ENCODE data around the gene DGCR8. TPM values are rescaled to one million over a fixed set of nuclear protein-coding genes. Genes with fewer than 3 reads are reported as not detected.

The DGCR8 gene
- total RNA-seq, 1 experiment from 2014 or later = 23.0 TPM

DNA sequence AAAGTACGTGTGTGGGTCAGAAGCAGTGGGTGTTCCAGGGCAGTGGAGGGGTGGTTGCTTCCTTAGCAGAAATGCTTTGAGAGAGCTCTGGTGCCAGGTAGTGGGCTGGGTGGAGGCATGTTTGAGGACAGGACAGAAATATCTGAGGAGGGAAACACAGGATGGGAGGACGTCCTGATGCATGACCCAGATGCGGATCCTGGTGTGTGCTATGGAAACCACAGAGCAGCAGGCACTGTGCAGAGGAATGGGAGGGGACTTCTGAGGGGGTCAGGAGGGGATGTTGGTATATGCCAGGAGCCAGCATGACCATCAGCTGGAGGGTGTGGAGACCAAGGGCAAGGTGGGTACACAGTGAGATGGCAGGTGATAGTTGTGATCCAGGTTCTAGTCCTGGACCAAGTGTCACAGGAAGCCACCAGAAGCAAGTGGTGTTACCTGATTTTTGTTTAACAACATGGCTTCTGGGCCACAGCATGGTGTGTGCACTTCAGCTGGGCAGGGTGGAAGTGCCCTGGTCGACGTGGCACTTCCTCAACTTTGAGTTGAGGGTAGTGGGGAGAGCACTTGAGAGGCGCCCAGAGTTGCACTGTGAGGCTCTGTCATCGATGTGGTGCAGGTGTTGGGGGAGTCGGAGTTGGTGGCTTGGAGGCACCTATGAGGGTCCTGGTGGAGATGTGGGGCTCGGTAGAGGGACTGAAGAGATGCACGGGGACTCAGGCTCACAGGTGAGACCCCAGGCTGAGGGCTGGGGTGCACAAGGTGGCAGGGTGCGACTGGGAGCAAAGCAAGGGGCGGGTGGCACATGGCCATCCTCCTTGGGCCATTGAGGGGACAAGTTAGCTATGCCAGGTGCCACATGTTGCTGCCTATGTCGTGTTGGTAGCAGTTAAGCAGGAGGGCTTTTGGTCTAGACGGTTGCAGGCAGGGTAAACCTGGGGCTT lies 7.5 kb downstream of the DGCR8 start:
- Histone ChIP-seq H3K27me3 (ENCODE audit: control insufficient read depth, insufficient read depth, low read length) (no peaks in the 10 kb centered on the region), H3K36me3 (replicated peaks; ENCODE audit: control insufficient read depth, insufficient read depth, low read length) (peaks cover 64% of the 10 kb centered on the region), H3K4me3 (ENCODE audit: insufficient read depth, low read depth, low read length) (no peak overlapping the region)
- no peak for DNase-seq

DNA sequence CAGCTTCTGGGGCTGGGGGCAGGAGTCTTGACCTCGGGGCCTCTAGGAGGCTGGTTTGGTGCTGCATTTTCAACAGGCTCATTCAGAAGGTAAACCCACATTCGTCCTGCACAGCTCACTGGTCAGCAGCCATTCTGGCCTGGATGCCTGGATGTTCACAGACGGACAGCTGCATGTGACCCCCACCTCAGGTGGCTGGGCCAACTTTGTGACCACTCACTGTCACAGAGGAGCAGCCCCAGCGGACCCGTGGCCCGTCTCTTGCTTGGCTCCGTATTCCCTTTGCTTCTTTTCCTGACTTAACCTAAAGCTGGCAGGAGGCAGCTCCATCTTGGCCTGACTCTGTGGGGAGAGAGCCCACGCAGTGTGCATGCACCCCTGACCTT lies 8.2 kb downstream of the DGCR8 start:
- Histone ChIP-seq H3K4me3 (ENCODE audit: insufficient read depth, low read depth, low read length) (no peak overlapping the region), H3K36me3 (replicated peaks; ENCODE audit: control insufficient read depth, insufficient read depth, low read length) (peaks cover 66% of the 10 kb centered on the region), H3K27me3 (ENCODE audit: control insufficient read depth, insufficient read depth, low read length) (no peaks in the 10 kb centered on the region)
- no peak for DNase-seq

DNA sequence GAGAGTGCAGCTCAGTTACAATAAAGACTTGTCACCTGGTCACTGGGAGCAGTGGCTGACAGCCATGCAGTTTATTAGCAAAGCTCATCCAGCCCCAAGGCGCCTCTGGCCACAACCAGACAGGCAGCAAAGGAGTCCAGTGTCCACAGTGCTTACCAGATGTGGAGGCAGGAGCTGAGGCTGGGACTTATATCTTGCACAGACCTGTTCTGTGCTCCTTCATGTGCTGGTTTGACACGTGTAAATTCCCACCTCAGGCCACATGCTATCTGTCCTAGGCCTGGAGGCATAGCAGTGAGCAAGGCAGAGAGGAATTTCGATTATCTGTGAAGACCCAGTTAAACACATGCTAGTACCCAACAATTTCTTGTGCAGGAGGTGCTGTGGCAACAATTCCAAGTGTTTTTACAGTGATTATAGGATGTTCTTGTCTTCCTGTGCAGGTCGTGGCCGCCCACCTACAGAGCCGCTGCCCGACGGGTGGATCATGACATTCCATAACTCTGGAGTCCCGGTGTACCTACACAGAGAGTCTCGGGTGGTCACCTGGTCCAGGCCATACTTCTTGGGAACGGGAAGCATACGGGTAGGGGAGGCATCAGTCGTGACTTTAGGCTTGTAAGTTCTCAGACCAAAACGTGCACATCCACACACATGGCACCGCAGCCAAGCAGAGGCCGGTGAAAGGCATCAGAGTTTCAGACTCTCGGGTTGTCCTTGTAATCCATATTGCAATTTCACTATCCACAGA lies 9.4 kb downstream of the DGCR8 start:
- Histone ChIP-seq H3K27me3 (ENCODE audit: control insufficient read depth, insufficient read depth, low read length) (no peaks in the 10 kb centered on the region), H3K36me3 (replicated peaks; ENCODE audit: control insufficient read depth, insufficient read depth, low read length) (peaks cover 78% of the 10 kb centered on the region), H3K4me3 (ENCODE audit: insufficient read depth, low read depth, low read length) (no peak overlapping the region)
- DNase-seq = no peak

DNA sequence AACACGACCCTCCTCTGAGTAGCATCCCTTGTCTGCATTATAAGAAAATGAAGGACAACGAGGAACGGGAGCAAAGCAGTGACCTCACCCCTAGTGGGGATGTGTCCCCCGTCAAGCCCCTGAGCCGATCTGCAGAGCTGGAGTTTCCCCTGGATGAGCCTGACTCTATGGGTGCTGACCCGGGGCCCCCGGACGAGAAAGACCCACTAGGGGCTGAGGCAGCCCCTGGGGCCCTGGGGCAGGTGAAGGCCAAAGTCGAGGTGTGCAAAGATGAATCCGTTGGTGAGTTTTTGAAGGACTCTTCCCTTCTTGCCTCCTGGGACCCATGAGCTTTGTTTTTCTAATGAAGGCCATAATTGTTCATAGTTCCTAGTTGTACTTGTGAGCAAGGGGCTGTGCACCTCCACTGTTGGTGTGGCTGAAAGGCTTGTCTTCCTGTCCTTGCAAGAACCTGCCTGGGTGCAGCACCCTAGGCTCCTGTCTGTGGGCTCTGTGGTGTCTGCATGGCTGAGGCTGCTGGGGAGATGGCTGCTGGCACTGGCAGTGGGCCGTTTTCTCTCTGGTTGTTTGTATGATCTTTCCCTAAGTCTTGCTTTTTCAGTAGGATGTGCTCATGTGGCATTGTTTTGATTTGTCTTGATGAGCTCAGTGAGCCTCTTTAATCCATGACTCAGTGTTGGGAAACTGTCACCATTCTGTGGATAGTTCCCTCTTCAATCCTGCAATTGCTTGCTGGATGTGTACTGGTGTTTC lies 10.1 kb downstream of the DGCR8 start:
- Histone ChIP-seq H3K36me3 (replicated peaks; ENCODE audit: control insufficient read depth, insufficient read depth, low read length) (peaks cover 84% of the 10 kb centered on the region), H3K27me3 (ENCODE audit: control insufficient read depth, insufficient read depth, low read length) (no peaks in the 10 kb centered on the region), H3K4me3 (ENCODE audit: insufficient read depth, low read depth, low read length) (no peak overlapping the region)
- DNase-seq = no peak

DNA sequence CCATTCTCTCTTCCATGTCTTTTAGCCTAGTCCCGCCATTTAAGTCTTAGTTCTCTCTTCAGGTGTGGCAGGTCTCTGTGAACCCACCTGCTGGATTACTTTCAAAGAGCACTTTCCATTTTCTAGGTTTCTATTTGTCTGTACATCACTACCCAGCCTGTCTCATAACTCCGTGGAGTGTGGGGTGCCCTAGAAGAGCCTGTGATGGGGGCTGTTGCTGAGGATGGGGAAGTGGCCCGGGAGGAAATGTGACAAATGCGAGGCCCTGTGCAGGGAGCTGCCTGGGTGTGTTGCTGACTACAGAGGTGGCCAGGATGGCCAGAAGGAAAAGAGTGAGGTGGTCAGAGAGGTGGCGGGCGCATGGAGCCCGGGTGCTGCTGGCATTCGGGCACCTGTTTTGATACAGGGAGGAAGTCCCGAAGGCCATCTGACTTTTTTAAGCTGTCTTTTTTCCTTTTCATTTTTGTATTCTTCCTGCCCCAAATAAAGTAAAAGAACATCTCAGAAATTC lies 10.7 kb downstream of the DGCR8 start:
- Histone ChIP-seq H3K4me3 (ENCODE audit: insufficient read depth, low read depth, low read length) (no peak overlapping the region), H3K27me3 (ENCODE audit: control insufficient read depth, insufficient read depth, low read length) (no peaks in the 10 kb centered on the region), H3K36me3 (replicated peaks; ENCODE audit: control insufficient read depth, insufficient read depth, low read length) (peaks cover 86% of the 10 kb centered on the region)
- no peak for DNase-seq

DNA sequence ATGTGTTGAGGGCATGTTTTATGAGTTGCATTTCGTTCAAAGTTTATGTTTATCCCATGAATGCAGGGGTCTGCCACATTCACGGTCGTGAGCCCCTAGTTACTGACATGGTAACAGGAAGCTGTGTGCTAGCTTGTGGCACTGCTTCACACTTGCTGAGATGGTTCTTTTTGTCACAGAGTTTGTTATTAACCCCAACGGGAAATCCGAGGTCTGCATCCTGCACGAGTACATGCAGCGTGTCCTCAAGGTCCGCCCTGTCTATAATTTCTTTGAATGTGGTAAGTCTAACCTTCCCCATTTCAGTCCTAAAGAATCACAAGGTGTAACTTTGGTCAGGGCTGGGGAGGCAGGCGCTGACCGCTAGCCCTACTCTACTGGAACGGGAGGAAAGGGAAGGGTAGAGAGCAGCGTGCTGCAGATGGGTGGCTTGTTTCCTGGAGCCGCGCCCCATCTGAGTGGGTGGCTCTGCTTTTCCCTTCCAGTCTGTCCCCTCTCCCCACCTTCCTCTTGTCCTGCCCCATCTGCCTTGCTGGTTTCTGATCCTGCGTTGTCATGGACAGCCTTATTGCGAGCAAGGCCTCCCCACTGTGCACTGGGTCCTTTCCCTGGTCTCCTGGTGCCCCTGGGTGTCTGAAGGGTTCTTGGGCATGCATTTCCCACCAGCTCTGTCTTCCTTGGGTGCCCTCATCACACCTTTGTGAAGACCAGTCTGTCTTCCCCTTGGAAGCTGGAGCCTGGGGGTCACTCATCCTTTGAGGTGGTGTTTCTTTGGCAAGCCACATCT lies 11.8 kb downstream of the DGCR8 start:
- no peaks in the 10 kb centered on the region for H3K27me3 ChIP-seq (ENCODE audit: control insufficient read depth, insufficient read depth, low read length)
- no peak overlapping the region for H3K4me3 ChIP-seq (ENCODE audit: insufficient read depth, low read depth, low read length)
- H3K36me3 ChIP-seq (replicated peaks; ENCODE audit: control insufficient read depth, insufficient read depth, low read length) = peaks cover 84% of the 10 kb centered on the region
- DNase-seq = no peak

DNA sequence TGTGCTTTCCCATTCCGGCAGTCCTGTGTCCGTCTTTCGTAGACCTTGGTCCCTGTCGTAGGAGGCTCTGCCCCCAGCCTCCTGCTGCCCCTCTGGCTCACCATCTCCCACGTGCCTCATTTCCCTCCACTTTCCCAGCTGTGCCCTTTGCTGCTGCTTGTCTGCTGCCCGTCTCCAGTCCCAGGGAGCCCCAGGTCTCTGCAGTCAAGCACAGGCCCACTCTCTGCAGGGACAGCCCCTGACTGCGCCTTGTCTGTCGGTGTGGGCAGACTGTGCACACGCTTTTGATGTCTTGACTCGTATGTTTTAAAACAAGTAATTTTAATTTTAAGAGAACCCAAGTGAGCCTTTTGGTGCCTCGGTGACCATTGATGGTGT lies 12.4 kb downstream of the DGCR8 start:
- H3K27me3 ChIP-seq (ENCODE audit: control insufficient read depth, insufficient read depth, low read length) = no peaks in the 10 kb centered on the region
- H3K4me3 ChIP-seq (ENCODE audit: insufficient read depth, low read depth, low read length) = no peak overlapping the region
- DNase-seq = no peak
- peaks cover 79% of the 10 kb centered on the region for H3K36me3 ChIP-seq (replicated peaks; ENCODE audit: control insufficient read depth, insufficient read depth, low read length)

DNA sequence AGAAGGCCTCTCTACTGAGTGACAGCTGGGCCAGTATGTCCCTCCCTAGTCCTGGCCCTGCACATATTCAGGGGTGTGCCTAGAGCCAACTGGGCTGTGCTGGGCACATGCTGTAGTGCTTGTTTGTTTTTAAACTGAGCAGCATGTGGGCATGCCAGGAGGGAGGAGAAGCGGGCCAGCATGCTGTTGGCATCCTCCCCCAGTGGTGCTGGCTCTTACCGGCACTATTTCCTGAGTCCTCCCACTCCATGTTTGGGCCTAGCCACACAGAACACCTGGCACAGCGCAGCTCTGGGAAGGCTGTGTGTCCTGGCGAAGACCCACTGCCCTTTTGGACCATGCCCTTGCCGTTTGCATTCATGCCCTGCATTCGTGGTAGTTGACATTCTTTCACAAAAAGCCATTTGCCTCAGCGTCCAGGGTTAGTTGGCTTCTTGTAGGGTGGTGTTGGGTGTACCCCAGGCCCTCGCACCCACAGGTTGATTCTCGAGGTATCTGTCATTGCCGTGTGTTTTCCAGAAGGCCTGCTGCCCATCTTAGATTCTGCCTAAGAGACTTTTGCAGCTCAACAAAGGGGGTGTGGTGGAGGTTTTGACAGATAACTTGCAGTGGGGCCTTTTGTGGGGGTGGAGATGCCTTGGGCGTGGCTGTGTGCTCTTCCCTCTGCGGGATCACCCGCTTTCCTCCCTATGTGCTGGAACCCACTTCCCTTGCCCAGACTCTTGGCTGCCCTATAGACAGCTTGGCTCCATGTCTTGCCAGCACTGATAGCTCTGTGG lies 13.6 kb downstream of the DGCR8 start:
- no peak for DNase-seq
- H3K4me3 ChIP-seq (ENCODE audit: insufficient read depth, low read depth, low read length) = no peak overlapping the region
- H3K27me3 ChIP-seq (ENCODE audit: control insufficient read depth, insufficient read depth, low read length) = no peaks in the 10 kb centered on the region
- H3K36me3 ChIP-seq (replicated peaks; ENCODE audit: control insufficient read depth, insufficient read depth, low read length) = peaks cover 71% of the 10 kb centered on the region

DNA sequence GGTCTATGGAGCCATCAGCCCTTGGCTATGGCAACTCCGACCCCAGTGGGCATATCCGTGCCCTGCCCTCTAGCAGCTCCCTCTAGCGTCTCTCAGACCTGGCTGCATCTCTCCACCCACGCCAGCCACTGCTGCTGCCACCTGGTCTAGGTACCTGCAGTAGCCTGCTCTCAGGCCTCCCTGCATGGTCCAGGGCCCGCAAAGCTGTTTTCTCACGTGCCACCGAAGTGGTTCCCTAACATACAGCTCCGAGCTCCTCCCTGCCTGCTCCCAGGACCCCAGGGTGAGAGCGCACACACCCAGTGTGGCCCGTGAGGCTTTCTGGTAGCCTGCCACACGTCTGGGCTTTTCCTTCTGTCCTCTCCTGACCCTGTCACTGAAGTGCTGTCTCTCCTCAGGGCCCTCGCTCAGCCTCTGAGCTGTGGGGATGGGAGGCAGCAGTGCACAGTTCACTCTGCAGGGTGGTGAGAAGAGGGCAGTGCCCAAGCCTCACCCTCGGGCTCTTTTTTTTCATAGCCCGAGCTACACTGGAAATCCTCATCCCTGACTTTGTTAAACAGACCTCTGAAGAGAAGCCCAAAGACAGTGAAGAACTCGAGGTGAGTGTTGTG lies 14.3 kb downstream of the DGCR8 start:
- Histone ChIP-seq H3K36me3 (replicated peaks; ENCODE audit: control insufficient read depth, insufficient read depth, low read length) (peaks cover 69% of the 10 kb centered on the region), H3K27me3 (ENCODE audit: control insufficient read depth, insufficient read depth, low read length) (no peaks in the 10 kb centered on the region), H3K4me3 (ENCODE audit: insufficient read depth, low read depth, low read length) (no peak overlapping the region)

DNA sequence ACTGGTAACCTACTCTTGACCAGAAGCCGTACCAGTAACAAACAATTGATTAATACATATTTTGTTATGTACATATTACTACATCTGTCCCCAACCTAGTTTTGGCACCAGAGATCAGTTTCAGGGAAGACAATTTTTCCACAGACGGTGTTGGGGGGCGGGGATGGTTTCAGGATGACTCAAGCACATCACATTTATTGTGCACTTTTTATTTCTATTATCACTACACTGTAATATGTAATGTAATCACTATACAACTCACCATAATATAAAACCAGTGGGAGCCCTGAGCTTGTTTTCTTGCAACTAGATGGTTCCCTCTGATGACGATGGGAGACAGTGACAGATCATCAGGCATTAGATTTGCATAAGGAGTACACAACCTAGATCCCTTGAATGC lies 15.5 kb downstream of the DGCR8 start:
- Histone ChIP-seq H3K27me3 (ENCODE audit: control insufficient read depth, insufficient read depth, low read length) (no peaks in the 10 kb centered on the region), H3K36me3 (replicated peaks; ENCODE audit: control insufficient read depth, insufficient read depth, low read length) (peaks cover 65% of the 10 kb centered on the region), H3K4me3 (ENCODE audit: insufficient read depth, low read depth, low read length) (no peak overlapping the region)
- DNase-seq = no peak

More for the DNA sequence above, 14.3 kb downstream of the DGCR8 start:
- no peak for DNase-seq

DNA sequence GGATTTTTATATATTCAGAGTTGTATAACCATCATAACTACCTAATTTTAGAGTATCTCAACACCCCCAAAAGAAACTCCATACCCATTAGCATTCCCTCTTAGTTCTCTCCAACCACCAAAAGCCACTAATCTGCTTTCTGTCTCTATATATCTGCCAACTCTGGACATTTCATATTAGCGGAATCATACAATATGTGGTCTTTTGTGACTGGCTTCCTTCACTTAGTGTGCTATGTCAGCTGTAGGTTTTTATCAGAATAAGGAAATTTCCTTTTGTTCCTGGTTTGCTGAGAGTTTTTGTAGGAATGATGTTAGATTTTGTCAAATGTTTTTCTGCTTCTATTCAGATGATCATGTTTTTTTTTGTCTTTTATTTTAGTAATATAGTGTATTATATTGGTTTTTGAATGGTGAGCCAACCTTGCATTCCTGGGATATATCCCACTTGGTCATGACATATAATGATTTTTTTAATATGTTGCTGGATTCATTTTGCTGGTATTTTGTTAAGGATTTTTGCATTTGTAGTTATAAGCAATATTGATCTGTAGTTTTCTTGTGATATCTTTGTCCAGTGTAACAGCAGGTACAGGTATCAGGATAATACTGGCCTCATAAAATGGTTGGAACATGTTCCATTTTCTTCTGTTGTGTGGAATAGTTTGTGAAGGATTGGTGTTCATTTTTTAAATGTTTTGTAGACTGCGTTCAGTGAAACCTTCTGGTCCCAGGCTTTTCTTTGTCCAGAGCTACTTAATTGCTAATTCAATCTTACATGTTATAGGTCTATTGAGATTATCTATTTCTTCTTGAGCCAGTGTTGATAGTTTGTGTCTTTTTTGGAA lies 16.8 kb downstream of the DGCR8 start:
- H3K27me3 ChIP-seq (ENCODE audit: control insufficient read depth, insufficient read depth, low read length) = no peaks in the 10 kb centered on the region
- peaks cover 55% of the 10 kb centered on the region for H3K36me3 ChIP-seq (replicated peaks; ENCODE audit: control insufficient read depth, insufficient read depth, low read length)
- no peak for DNase-seq
- no peak overlapping the region for H3K4me3 ChIP-seq (ENCODE audit: insufficient read depth, low read depth, low read length)

DNA sequence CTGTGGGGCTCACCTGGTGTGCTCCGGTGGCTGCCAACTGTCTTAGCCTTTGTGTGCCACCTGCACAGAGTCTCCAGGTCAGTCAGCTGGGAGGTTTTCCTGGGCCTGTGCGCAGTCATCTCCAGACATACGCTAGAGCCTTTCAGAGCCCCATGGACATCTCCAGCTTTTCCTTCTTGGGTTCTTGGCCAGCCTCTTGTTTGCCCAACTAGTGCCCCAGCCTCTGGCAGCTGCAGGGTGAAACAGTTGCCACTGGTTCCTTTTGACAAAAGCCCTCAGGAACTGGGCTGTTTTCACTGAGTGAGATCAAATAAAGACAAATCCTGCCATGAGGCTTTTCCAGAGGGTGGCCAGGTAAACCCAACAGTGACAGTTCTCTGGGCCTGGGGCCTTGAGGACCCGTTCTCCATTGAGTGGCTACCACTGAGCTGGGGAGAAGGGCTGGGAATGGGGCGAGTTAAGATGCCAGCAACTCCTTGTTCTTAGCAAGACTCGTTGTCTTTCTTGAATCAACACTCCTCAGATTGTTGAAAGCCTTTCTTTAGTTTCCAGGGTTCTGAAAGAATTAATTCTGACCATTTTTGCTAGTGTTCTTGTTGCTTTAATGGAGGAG lies 19.2 kb downstream of the DGCR8 start:
- Histone ChIP-seq H3K4me3 (ENCODE audit: insufficient read depth, low read depth, low read length) (no peak overlapping the region), H3K27me3 (ENCODE audit: control insufficient read depth, insufficient read depth, low read length) (no peaks in the 10 kb centered on the region), H3K36me3 (replicated peaks; ENCODE audit: control insufficient read depth, insufficient read depth, low read length) (peaks cover 43% of the 10 kb centered on the region)
- no peak for DNase-seq

All from H7 (cell line).